ENCODE results near the gene THAP11.

Gene THAP11

DNA sequence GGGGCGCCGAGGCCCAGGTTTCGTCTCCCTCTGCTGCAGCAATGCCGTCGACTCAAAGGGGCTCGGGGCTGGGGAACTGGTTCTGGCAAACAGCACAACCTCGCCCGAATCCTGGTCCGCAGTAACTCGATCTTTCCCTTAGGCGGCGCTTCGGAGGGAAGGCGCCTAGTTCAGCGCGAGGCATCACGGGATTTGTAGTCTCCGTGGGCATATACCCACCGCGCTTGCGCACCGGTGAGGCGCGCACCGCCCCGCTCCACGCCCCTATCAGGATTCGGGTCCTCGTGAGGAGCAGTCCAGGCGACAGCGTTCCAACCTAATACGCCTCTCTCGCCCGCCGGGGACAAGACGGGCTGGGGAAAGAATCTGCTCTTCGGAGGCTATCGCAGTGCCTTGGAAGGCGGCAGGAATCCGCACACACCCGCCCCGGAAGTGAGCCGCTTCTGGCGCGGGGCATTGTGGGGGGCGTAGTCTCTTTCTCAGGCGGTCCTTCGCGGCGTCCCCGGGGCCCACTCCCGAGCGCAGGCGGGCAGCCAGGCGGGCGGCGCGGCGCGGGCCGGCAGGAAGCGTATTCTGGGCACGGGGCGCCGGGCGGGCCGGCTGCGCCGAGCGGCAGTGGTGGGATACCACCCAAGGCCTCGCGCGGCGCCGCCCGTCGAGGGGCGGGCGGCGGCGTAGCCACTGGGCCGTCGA lies at the start of gene THAP11:
Gene THAP11, plus strand, starts transcription at position 505 of the 693 bp plus-strand sequence. CDS start 235 bp downstream, outside the sequence.
- H3K4me3 ChIP-seq = peak within 1 kb of the TSS; percentile 67 to 84 (median 71)
- H3K27ac ChIP-seq = peak within 1 kb of the TSS; percentile 78 to 100 (median 99)

DNA sequence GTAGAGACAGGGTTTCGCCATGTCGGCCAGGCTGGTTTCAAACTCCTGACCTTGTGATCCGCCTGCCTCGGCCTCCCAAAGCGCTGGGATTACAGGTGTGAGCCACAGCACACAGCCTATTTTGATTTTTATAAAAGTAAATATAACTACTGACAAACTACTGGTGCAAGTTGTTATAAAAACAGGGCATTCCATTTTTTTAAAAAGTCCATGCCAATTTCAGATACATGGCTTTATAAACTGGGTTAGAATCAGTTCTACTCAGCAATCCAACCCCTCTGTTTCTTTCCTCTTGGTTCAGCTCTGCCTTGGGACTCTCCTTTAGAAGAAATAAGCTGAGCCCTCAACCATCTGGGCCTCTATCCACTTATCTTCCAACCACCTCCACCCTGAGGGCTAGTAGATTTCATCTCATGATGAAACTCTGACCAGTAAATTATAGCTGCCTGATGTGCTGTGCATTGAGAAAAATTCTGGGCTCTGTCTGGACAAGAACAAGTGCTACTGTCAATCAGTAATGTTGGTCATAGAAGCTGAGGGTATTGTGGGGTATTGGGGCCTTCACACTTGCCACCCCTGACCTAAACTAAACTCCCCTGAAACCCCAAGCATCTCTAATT lies 45.9 kb upstream of the THAP11 start:
- Histone ChIP-seq H3K4me3 (no peak overlapping the region), H3K27ac (no peak overlapping the region)

DNA sequence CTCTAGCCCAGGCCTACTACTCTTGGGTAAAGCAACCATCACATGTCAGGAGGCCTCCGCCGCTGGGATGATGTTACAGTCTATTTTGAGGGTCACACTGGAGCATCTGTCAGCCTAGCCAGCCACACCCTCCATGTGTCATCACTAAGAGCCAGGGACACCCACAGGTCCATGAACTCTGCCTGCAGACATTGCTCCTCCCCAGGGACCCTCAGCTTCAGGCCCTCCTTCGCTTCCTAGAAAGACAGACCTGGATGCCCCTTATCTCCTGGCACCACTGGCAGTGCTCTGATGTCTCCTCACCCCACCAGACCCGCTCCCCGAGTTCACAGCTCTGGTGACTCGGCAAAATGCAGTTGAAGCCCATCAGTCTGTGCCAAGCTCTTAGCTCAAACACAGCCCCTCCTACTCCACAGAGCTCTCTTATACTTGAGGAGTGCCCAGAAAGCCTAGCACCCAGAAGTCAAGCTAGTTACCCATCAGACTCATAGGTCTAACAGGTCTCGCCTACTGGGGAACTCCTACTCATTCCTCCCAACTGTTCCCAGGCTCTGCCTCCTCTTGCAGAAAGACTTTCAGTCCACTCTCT lies 41.7 kb upstream of the THAP11 start:
- no peak overlapping the region for H3K4me3 ChIP-seq
- peak overlapping the region in 4 of 21 experiments; percentile 8 to 31 (median 15) for H3K27ac ChIP-seq

DNA sequence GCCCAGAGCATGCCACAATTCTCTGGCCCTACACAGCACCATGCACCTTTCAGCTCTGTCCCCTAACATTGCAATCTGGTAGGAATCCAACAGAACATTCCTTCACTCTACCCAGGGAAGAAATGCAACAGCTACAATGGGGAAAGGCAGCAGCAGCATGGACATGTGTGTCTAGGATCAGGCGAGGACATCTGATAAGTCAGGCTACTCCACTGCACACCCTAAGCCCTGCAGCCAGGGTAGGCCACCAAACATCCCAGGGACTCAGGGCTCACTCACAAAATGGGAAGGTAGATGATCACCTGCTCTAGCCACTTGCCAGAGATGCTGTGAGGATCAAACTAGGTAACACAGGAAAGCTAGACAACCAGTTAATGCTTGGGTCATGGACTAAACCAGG lies 40.9 kb upstream of the THAP11 start:
- no peak overlapping the region for H3K4me3 ChIP-seq
- peak overlapping the region in 1 of 21 experiments; percentile 17 for H3K27ac ChIP-seq

DNA sequence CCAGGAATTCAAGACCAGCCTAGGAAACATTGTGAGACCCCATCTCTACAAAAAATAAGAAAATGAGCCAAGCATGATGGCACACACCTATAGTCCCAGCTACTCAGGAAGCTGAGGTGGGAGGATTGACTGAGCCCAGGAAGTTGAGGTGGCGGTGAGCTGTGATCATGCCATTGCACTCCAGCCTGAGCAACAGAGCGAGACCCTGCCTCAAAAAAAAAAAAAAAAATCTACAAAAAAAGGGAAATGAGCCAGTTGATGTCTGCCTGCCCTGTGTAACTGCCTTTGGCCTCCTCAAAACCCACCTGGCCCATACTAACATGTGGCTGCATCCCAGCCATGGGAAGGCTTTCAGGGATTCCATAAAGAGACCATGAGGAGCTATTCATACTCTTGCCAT lies 40.2 kb upstream of the THAP11 start:
- no peak overlapping the region for H3K4me3 ChIP-seq
- H3K27ac ChIP-seq = peak overlapping the region in 1 of 21 experiments; percentile 17

DNA sequence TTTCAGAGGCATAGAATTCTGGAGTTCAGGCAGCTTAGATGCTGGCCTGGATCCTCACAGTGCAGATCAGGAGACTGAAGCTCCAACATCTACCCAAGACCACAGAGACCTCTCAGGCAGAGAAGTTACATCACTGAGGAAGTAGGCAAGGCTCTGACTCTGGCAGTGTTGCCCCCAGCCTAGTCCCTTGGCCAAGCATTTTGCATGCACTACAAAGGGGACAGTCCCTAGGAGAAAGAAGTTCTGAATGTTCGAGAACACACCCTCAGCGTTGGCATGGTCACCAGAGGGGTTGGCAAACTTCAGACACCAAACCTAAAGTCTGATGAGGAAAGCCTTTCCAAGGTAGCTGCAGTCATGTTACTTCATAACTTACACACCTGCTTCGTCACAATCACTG lies 38.2 kb upstream of the THAP11 start:
- Histone ChIP-seq H3K4me3 (no peak overlapping the region), H3K27ac (no peak overlapping the region)

DNA sequence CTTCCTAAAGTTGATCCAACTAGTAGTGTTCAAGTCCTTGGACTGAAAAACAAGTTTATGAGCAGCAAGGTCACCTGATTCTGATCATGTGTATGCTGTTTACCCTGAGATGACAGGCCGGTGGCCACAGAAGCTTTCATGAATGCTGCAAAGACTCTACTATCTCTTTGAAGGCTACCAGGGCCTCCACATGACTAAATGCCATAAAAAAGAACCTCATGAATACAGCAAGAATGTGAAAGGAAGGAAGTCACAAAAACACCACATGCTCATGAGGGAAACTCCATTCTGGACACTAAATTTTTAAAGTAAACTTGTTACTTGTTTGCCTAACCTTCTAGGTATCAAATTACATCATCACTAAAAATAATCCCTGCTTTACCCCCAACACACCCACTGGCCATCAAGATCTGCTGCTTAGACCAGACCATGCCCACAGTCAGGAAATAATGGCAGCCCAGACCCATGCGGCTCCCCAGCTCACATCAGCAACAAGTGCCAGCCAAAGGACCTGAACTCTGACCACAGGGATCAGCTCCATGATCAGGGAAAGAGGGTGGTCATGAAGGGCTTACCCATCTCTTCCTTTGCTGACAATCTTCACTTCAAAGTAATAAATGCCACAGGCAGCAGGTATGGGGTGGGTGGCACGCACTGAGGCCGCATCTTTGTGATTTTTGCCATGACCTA lies 37.1 kb upstream of the THAP11 start:
- peak overlapping the region in 8 of 21 experiments; percentile 80 to 93 (median 88) for H3K27ac ChIP-seq
- peak overlapping the region; percentile 62 to 99 (median 83) for H3K4me3 ChIP-seq

DNA sequence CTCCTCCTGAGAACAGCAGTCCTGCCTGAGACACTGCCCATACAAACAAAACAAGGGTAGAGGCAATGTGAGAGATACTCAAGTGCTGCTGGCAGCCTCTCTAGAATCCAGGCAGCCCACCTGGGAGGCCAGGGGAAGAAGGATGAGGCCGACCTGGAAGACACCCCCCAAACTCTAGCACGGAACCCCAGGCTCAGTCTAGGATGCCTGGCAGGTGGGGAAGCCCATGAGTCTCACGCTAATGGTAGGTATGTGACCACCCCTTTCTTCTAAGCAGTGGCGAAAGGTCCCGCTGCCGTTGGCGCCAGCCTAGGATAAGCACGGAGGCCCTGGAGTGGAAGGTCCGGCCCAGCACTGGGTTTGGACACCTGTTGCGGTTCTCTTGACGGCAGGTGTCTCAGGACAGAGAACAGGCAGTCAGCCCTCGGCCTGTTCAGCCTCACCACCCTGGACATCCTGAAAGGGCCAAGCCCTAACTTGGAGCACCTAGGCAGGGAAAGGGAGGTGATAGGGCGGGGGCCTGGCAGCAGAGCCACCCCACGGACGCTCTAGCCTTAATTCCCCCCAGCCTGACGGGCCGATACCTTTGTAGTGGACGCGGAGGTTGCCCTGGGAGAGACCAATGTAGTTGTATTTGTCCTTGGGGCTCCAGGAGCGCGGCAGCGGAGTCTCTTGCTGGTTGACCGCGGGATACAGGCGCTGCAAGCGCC lies 36.2 kb upstream of the THAP11 start:
- Histone ChIP-seq H3K27ac (peak overlapping the region; percentile 59 to 95 (median 87)), H3K4me3 (peak overlapping the region; percentile 62 to 99 (median 83))

DNA sequence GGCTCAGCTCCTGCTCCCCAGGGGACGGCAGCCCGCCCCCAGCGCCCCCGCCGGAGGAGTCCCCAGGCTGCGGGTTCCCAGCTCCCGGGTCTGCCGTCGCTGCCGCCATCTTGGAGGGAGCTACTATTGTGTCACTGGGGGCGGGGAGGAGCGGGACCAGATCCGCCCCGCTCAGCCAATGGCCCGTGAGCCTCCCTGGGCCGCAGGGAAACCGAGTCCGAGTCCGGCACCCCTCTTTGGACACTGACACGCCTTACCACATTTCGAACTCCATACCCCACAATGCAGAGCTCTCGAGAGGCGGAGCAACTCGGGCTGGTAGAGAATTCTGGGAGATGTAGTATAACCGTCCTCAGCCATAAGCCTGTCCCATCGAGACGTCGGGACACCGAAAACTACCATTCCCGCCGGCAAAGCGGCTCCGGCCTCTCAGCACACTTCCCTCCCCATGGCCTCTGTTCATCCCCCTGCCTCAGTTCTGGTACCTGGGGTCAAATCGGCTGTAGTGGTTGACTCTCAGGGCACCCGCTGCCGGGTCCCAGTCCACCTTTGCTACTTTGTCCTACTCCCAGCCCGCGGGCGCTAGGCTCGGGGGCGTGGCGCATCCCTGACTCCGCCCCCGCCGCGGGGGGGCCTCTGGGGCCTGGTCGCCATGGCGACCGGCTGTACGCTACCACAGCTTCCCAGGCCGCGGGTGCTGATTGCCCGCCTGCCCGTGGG lies 35.5 kb upstream of the THAP11 start, which contains the start of the genes RANBP10 and TSNAXIP1:
Gene RANBP10, minus strand, starts transcription at position 133 of the 720 bp plus-strand sequence. Its CDS starts 24 bp downstream, at position 109.
Gene TSNAXIP1, plus strand, starts transcription at position 462 of the 720 bp plus-strand sequence. CDS start 261 bp downstream, outside the sequence.
- peak within 1 kb of the TSS; percentile 62 to 99 (median 83) for H3K4me3 ChIP-seq
- H3K27ac ChIP-seq = peak within 1 kb of the TSS; percentile 59 to 95 (median 87)

DNA sequence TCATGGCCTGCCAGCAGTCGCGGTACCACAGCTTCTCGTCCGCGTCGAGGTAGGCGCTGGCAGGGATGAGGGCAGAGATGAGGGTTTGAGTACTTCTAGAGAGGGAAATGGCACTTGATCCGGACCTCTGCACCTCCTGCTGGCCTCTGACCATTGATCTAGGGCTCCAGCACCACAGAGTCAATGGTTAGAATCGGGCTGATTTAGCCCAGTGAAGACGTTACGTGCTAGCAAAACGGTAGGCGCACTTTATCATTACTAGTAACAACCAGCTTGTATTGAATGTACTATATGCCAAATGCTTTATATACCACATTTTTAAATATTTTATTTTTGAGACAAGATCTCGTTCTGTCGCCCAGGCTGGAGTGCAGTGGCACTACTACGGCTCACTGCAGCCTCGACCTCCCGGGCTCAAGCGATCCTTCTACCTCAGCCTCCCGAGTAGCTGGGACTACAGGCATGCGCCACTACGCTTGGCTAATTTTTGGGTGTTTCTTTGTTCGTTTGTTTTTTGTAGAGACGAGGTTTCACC lies 34.9 kb upstream of the THAP11 start:
- Histone ChIP-seq H3K27ac (peak overlapping the region in 15 of 21 experiments; percentile 44 to 93 (median 73)), H3K4me3 (peak overlapping the region; percentile 62 to 99 (median 83))

DNA sequence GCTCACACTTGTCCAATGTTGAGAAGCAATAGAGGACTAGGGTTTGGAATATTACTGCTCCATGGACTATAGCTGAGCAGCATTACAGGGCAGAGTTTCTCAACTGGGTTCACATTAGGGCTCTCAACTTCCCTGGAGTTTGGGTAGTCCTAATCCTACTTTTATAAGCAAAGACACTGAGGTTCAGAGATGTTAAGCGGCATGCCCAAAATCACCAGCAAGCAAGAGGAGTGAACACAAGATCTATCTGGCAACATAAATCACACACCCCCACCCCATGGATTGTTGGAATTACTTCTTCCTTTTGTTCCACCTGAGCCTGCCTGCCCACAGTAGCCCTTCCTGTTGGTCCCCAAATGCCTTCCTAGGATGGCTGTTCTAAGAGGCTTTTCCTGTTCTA lies 30.2 kb upstream of the THAP11 start:
- no peak overlapping the region for H3K27ac ChIP-seq
- no peak overlapping the region for H3K4me3 ChIP-seq

DNA sequence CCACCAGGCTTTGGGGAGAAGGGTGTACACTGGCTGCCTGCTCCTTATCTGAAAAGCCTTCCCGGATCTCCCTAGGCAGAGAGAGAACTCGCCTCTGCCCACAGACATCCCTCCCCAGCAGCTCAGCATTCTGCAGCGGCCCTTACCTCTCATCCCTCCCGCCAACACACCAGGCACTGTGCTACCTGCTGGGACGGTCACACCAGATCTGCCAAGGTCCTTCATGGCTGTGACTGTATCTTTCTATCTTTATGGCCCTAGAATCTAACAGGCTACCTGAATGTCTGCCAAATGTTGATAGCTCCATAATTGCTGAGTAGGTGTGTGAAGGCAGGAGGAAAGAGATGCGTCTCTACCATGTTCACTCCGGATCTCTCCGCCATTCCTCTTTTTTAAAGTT lies 27.6 kb upstream of the THAP11 start:
- Histone ChIP-seq H3K4me3 (no peak overlapping the region), H3K27ac (no peak overlapping the region)

DNA sequence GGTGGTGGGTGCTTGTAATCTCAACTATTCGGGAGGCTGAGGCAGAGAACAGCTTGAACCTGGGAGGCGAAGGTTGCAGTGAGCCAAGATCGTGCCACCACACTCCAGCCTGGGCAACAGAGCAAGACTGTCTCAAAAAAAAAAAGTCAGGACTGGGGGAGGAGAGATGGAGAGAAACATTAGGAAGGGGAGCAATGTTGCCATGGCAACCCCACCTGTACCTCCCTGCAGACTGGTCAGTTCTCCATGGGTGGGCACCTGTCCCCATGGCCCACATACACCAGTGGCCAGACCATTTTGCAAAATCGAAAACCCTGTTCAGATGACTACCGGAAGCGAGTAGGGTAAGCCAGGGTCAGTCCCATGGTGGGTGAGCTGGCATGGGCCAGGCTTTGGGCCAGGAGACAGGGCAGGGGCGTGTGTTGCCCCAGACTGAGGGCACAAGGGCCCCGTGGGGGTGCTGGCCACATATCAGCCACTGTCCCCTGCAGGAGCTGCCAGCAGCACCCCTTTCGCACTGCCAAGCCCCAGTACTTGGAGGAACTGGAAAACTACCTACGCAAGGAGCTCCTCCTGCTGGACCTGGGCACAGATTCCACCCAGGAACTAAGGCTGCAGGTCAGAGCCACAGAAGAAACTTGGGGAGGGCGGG lies 21.4 kb upstream of the THAP11 start:
- Histone ChIP-seq H3K4me3 (no peak overlapping the region), H3K27ac (no peak overlapping the region)

DNA sequence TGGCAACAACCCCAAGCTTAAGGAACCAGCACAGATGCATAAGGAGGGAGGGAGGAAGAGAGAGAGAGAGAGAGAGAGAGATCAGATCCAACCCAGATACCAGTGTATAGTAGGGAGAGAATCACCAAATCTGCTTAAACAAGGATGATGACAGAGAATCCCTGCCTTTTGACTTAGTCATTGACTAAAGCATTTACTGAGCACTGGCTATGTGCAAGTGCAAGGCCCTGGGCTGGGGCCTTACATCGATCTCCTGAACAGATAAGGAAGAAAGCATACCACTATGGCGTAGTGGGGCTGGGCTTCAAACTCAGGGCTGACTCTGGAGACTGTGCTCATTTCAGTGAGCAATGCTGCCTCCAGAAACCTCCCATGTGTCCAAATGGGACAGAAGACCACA lies 19.6 kb upstream of the THAP11 start:
- H3K4me3 ChIP-seq = no peak overlapping the region
- no peak overlapping the region for H3K27ac ChIP-seq

DNA sequence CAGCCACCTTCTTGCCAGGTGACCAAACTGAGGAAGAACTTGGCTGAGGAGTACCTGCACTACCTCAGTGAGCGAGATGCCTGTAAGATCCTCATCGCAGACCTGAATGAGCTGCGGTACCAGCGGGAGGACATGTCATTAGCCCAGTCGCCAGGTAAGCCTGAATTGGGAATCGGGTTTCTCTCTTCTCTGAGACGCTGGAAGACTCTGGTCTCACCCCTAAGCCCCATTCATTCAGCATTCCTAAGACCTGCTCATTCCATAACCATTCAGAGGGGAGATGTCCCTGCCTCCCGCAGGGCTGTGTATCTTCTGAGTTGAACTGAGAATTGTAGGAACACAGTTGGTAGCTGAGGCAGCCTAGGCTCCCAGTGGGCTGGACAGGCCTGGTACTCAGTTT lies 17.0 kb upstream of the THAP11 start:
- no peak overlapping the region for H3K4me3 ChIP-seq
- no peak overlapping the region for H3K27ac ChIP-seq

DNA sequence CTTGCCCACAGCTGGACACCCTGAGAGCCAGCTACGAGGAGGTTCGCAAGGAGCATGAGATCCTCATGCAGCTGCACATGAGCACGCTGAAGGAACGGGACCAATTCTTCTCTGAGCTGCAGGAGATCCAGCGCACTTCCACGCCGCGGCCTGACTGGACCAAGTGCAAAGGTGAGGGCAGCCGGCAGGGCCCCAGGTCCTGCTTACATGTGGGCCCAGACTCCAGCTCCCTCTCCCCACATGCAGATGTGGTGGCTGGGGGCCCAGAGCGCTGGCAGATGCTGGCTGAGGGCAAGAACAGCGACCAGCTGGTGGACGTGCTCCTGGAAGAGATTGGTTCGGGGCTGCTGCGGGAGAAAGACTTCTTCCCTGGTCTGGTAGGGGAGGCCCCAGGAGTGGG lies 16.2 kb upstream of the THAP11 start:
- H3K4me3 ChIP-seq = no peak overlapping the region
- H3K27ac ChIP-seq = no peak overlapping the region

DNA sequence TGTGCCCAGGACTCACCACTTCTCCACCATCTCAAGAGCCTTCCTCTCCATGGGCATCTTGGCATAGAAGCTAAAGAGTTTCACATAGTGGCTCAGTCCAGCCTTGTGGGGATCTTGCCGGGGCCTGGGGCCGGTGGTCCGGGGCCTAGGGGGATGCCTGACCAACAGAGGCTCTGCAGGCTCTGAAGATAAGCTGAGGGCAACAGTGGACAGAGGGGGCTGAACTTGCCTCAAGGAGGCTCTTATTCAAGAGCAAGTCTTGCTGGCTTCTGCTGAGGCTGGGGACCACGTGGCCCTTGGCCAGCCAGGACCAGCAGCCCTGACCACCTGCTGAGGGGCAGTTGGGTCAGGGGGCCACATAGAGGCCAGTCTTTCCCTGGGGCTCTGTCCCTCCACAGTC lies 13.5 kb upstream of the THAP11 start:
- Histone ChIP-seq H3K27ac (no peak overlapping the region), H3K4me3 (no peak overlapping the region)

DNA sequence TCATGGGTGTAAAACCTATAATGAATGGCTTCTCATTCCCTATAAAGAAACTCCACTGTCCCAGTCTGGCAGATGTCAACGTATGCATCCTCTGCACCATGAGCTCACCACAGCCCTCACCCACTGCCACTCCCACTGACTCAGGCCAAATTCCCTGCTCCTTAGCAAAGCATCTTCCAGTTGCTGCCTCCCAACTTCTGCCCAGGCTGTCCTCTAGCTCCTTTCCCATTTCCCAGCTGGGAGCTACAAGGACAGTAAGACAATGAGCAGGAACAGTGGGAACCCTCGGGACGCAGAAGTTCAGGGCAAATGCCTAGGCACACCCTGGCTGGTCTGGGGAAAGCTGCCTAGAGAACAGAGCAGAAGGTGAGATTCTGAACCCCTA lies 9.1 kb upstream of the THAP11 start:
- Histone ChIP-seq H3K27ac (peak overlapping the region in 20 of 21 experiments; percentile 62 to 93 (median 84)), H3K4me3 (peak overlapping the region; percentile 59 to 86 (median 80))
